GM21717 (cell line): ENCODE data around the gene ZNF70.
"Not testable (repeated sequence)": the region's sequence is repeated elsewhere in the genome, so short reads cannot be mapped to it uniquely, and the experiment has no call there.

ENCODE experiments used
- ATAC-seq: cut with Tn5 transposase; IDR thresholded peaks from one replicate; pipeline ENCODE4 v1.9.1; 2021; ENCODE audit warnings: mild to moderate bottlenecking, moderate library complexity; ENCODE audit not compliant: unreplicated experiment

Gene ZNF70

GRCh38 chr22:23760056-23760455, 9.1 kb upstream of the ZNF70 start:
- ATAC-seq, result no peak

GRCh38 chr22:23759566-23759965, 8.7 kb upstream of the ZNF70 start:
- no peak for ATAC-seq

GRCh38 chr22:23756891-23757290, 6.0 kb upstream of the ZNF70 start:
- ATAC-seq, result no peak

GRCh38 chr22:23755711-23756110, 4.8 kb upstream of the ZNF70 start:
- ATAC-seq, result no peak

GRCh38 chr22:23754980-23755636, 4.2 kb upstream of the ZNF70 start:
- ATAC-seq, result no peak

- ATAC-seq, result no peak
Observed at GRCh38 chr22:23754220-23754919, 3.5 kb upstream of the ZNF70 start, which contains the start of gene VPREB3. VPREB3 (minus strand) TSS chr22:23754425; CDS start chr22:23754363, 62 bp downstream.

GRCh38 chr22:23753385-23753784, 2.5 kb upstream of the ZNF70 start:
- no peak for ATAC-seq

- ATAC-seq, result no peak
Observed at GRCh38 chr22:23752750-23753149, 1.8 kb upstream of the ZNF70 start.

GRCh38 chr22:23752090-23752691, 1.3 kb upstream of the ZNF70 start:
- no peak for ATAC-seq

GRCh38 chr22:23751441-23751996, 607 bp upstream of the ZNF70 start:
- peak; percentile 16 for ATAC-seq

GRCh38 chr22:23750367-23750713, 572 bp downstream of the ZNF70 start:
- ATAC-seq, result no peak

- ATAC-seq, result no peak
Observed at GRCh38 chr22:23749841-23750301, 1.0 kb downstream of the ZNF70 start.

GRCh38 chr22:23745791-23746190, 5.1 kb downstream of the ZNF70 start:
- ATAC-seq, result no peak

- ATAC-seq, result no peak
Observed at GRCh38 chr22:23744485-23744884, 6.4 kb downstream of the ZNF70 start.

GRCh38 chr22:23744001-23744400, 6.9 kb downstream of the ZNF70 start:
- no peak for ATAC-seq

GRCh38 chr22:23743303-23743705, 7.6 kb downstream of the ZNF70 start:
- ATAC-seq, result no peak

GRCh38 chr22:23742505-23743264, 8.2 kb downstream of the ZNF70 start:
- ATAC-seq, result no peak

- ATAC-seq, result no peak
Observed at GRCh38 chr22:23737696-23738095, 13.2 kb downstream of the ZNF70 start.

- ATAC-seq, result not testable (repeated sequence)
Observed at GRCh38 chr22:23728108-23728507, 22.8 kb downstream of the ZNF70 start.

GRCh38 chr22:23722724-23723123, 28.2 kb downstream of the ZNF70 start:
- no peak for ATAC-seq

- no peak for ATAC-seq
Observed at GRCh38 chr22:23722160-23722559, 28.8 kb downstream of the ZNF70 start.
